ENCODE results near the gene N4BP2L2.
A peak's percentile ranks its signal among the peaks of the same experiment; 100 is the strongest.

N4BP2L2 gene

DNA sequence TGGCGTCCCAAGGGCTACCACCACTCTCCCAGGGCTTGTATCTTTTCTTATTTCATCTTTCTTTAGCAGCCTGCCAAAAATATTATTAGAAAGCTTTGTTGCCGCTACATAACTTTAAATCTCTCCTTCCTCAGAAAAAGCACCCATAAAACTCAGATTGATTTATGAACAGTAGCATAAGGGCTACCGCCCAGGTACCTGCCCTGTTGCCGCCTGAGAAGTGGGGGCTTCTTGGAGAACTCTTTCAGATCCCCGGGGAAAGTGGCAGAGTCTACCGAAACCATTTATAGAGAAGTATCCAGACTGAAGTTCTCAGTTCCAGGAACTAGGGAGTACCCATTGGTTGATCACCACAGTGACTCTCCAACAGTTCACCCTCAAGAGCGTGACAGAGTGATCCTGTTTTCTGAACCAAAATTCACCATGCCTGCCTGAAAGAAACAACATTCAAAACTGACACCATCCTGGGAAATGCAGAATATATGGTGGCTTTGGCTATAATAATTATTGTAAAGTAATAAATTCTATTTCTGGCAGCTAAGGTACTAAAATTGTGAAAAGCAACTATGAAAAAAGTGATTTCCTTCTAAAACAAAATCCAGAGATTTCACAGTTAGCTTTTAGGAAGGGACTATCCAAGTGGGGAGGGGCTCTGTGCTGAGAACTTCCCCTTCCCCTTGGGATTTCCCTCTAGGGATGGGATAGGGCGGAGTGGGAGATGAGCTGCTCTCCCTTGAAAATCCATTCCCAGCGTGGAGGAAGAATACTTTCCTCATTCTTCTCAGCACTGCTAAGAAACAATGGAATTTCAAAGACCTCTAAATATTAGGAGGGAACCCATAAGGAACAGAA is 109.8 kb downstream of the N4BP2L2 start:
- Histone ChIP-seq H3K27ac (peak overlapping the region; percentile 77), H3K9me3 (no peaks in the 10 kb centered on the region), H3K36me3 (peaks cover 22% of the 10 kb centered on the region), H3K4me3 (ENCODE audit: low read depth in 1 of 2, low read length in 1 of 2) (peak overlapping the region in 1 of 2 experiments; percentile 68), H3K27me3 (no peaks in the 10 kb centered on the region), H3K4me1 (ENCODE audit: control insufficient read depth in 1 of 2, insufficient read depth in 1 of 2, low read depth in 1 of 2, low read length in 1 of 2) (peaks cover 24 to 28% of the 10 kb centered on the region in 2 experiments)
- TF ChIP-seq CTCF (IDR thresholded peaks at IDR 0.05): no peak

DNA sequence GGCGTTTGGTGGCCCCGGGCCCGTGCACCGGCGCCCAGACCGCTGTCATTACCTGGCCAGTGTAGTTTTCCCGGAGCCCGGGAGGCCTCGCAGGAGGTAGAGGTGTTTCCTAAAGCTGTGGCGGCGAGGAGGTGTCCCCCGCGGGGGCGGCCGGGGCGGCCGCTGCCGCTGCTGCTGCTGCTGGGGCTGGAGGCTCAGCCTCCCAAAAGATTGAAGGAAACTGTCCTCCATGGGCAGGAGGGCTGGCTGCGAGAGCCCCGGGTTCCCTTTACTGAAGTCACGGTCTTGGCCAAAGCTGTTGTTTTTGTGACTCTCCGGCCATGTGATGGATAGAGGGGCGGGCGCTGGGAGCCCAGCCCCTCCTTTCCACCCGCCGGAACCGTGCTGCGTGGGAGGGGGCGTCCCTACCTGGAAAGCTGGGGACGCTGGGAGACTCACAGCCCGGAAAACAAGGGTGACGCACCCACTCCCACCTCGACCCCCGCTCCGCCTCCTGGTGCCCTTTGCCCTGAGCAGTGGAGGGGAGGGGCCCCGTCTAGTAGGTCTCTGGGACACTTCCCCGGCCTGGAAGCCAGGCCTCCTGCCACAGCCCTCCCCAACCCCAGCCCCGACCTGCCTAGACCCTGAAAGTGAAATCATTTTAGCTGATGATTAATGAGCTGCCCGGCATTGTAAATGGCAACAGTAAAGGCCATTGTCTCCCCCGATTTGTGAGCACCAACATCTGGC is 110.6 kb downstream of the N4BP2L2 start, which contains the start of gene N4BP2L1:
Gene N4BP2L1, minus strand, starts transcription at position 279 of the 729 bp plus-strand sequence. Its CDS starts 48 bp downstream, at position 231.
- H3K36me3 ChIP-seq: peaks cover 22% of the 10 kb centered on the region
- peak within 1 kb of the TSS; percentile 77 for H3K27ac ChIP-seq
- H3K9me3 ChIP-seq: no peaks in the 10 kb centered on the region
- H3K4me3 ChIP-seq (ENCODE audit: low read depth in 1 of 2, low read length in 1 of 2): peak within 1 kb of the TSS; percentile 68
- peaks cover 28 to 31% of the 10 kb centered on the region in 2 experiments for H3K4me1 ChIP-seq (ENCODE audit: control insufficient read depth in 1 of 2, insufficient read depth in 1 of 2, low read depth in 1 of 2, low read length in 1 of 2)
- TF ChIP-seq CTCF (IDR thresholded peaks at IDR 0.05): no peak
- H3K27me3 ChIP-seq: no peaks in the 10 kb centered on the region

DNA sequence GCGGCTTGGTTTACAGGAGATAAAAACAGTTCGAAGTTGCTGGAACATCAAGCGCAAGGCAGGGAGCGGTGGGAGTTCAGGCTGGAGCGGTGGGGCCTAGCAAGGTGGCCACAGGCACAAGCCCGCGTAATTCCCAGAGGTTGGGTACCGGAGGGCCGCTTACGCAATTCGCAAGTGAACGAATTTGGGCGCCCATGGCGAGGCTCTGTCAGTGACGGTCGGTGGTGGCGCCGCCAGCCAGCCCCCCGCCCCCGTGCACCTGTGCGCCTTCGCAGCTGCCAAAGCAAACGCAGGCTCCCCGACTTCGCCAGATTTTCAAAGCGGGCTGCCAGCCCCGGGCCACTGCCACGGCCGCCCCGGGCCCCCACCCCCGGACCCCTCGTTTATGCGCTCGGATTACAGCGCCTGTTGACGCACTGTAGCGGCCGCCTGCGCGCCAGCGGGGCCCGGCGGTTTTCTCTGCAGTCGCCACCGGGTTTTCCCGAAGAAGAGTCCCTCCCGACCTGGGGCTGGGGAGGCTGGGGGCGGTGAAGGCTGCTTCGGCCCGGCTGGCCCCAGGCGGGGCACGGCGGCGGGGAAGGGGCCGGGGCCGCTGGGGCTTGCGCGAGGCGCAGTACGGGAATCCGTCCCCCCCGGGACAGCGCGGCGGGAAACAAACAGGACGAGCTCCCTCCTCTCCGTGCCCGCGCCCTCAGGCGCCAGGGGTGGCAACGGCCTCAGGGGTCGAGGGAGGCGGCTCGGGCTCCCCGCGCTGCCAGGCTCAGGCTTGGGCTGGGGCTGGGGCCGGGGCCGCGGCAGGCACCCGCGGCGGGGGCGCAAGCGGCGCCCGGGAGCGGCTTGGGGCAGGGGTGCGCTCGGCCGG is 111.4 kb downstream of the N4BP2L2 start:
- Histone ChIP-seq H3K36me3 (peaks cover 17% of the 10 kb centered on the region), H3K27ac (peak overlapping the region; percentile 77), H3K9me3 (no peaks in the 10 kb centered on the region), H3K27me3 (no peaks in the 10 kb centered on the region), H3K4me3 (ENCODE audit: low read depth in 1 of 2, low read length in 1 of 2) (peak overlapping the region; percentile 68), H3K4me1 (ENCODE audit: control insufficient read depth in 1 of 2, insufficient read depth in 1 of 2, low read depth in 1 of 2, low read length in 1 of 2) (peaks cover 28 to 31% of the 10 kb centered on the region in 2 experiments)
- TF ChIP-seq CTCF (IDR thresholded peaks at IDR 0.05): no peak

DNA sequence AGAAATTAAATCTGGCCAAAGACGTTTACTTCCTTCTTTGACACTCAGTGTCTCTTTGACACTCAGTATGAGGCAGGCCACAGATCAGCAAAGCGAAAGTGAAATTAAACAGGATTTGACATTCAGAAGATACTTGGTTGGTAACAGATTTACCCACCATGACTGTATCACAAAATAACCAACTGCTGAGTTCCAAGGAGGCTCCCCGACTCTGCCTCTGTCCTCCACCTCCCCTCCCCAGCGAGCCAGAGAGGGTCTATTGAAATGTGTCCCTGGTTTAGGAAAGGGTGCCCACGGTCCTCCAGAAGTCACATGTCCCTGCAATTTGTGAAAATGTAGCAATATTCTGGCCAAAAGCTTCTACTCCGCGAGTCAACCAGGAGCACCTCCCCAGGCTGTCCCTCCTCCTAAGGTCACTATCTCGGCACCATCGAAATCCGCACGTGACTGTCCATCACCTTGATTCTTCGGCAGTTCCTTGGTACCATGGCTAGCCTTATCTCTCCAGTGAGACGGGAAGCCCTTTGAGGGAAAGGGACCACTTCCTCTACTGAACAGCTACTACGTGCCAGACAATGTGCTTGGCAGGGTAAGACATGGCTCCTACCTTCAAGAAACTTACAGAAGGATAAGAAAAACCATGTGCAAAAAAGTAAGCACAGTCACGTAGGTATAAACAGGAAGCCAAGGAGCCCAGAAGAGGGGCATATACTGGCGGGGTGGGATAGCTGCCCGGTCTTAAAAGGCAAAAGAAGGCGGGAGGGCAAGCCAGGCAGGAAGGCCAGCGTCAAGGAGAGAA is 112.2 kb downstream of the N4BP2L2 start:
- Histone ChIP-seq H3K36me3 (peaks cover 9% of the 10 kb centered on the region), H3K27ac (peak overlapping the region; percentile 77), H3K27me3 (no peaks in the 10 kb centered on the region), H3K4me3 (ENCODE audit: low read depth in 1 of 2, low read length in 1 of 2) (peak overlapping the region; percentile 68), H3K4me1 (ENCODE audit: control insufficient read depth in 1 of 2, insufficient read depth in 1 of 2, low read depth in 1 of 2, low read length in 1 of 2) (peaks cover 28 to 31% of the 10 kb centered on the region in 2 experiments), H3K9me3 (no peaks in the 10 kb centered on the region)
- TF ChIP-seq CTCF (IDR thresholded peaks at IDR 0.05): no peak

All from neutrophil (primary cell).